NCI-H128 (cell line): ENCODE measurements around the gene DLGAP1.

Source experiments
- DNase-seq: peaks from one replicate; lab custom pipeline; 2025; ENCODE audit not compliant: unreplicated experiment; lab: John Stamatoyannopoulos, UW

Gene DLGAP1

GRCh38 chr18:3832025-3832638, 623.0 kb downstream of the DLGAP1 start:
- DNase-seq: no peak

- no peak for DNase-seq
Measured at GRCh38 chr18:3830604-3831003, 624.5 kb downstream of the DLGAP1 start.

GRCh38 chr18:3827236-3827845, 627.8 kb downstream of the DLGAP1 start:
- DNase-seq: no peak

GRCh38 chr18:3826021-3826420, 629.1 kb downstream of the DLGAP1 start:
- DNase-seq: no peak

- DNase-seq: no peak
Measured at GRCh38 chr18:3824101-3824500, 631.0 kb downstream of the DLGAP1 start.

- DNase-seq: no peak
Measured at GRCh38 chr18:3823073-3823472, 632.0 kb downstream of the DLGAP1 start.

- DNase-seq: no peak
Measured at GRCh38 chr18:3821524-3821923, 633.6 kb downstream of the DLGAP1 start.

- no peak for DNase-seq
Measured at GRCh38 chr18:3819961-3820360, 635.1 kb downstream of the DLGAP1 start.

GRCh38 chr18:3816610-3817363, 638.3 kb downstream of the DLGAP1 start:
- DNase-seq: no peak

- DNase-seq: no peak
Measured at GRCh38 chr18:3815991-3816390, 639.1 kb downstream of the DLGAP1 start.

- no peak for DNase-seq
Measured at GRCh38 chr18:3814816-3815215, 640.3 kb downstream of the DLGAP1 start.

GRCh38 chr18:3810296-3810695, 644.8 kb downstream of the DLGAP1 start:
- no peak for DNase-seq

GRCh38 chr18:3808985-3809780, 645.9 kb downstream of the DLGAP1 start:
- no peak for DNase-seq

- peak; percentile 58 for DNase-seq
Measured at GRCh38 chr18:3806656-3807055, 648.5 kb downstream of the DLGAP1 start.

- DNase-seq: no peak
Measured at GRCh38 chr18:3804336-3804735, 650.8 kb downstream of the DLGAP1 start.

- no peak for DNase-seq
Measured at GRCh38 chr18:3803350-3803749, 651.8 kb downstream of the DLGAP1 start.

- DNase-seq: peak; percentile 59
Measured at GRCh38 chr18:3799515-3799914, 655.6 kb downstream of the DLGAP1 start.

- DNase-seq: no peak
Measured at GRCh38 chr18:3798032-3798431, 657.1 kb downstream of the DLGAP1 start.

GRCh38 chr18:3796434-3796833, 658.7 kb downstream of the DLGAP1 start:
- no peak for DNase-seq

GRCh38 chr18:3794537-3795348, 660.4 kb downstream of the DLGAP1 start:
- no peak for DNase-seq

- no peak for DNase-seq
Measured at GRCh38 chr18:3793545-3793944, 661.6 kb downstream of the DLGAP1 start.
